Duodenal mucosa (tissue), 2 donors: ENCODE results near the gene TMEM63C.

Experiments used
- H3K27ac ChIP-seq: one replicate; pipeline ENCODE4 v1.7.0; 2013; ENCODE audit warnings: low read depth, low read length
- H3K27me3 ChIP-seq, 2 donors: one replicate each; pipeline ENCODE4 v1.7.0; 2013; ENCODE audit warnings: low read length in 2 of 2, control low read depth in 1 of 2; ENCODE audit not compliant: insufficient read depth in 2 of 2, control insufficient read depth in 1 of 2
- H3K36me3 ChIP-seq, 2 donors: one replicate each; pipeline ENCODE4 v1.7.0; 2013; ENCODE audit warnings: low read length in 2 of 2, control low read depth in 1 of 2; ENCODE audit not compliant: insufficient read depth in 2 of 2, control insufficient read depth in 1 of 2
- H3K4me1 ChIP-seq, 2 donors: one replicate each; pipeline ENCODE4 v1.7.0; 2013; ENCODE audit warnings: low read length in 2 of 2, control low read depth in 1 of 2; ENCODE audit not compliant: insufficient read depth in 2 of 2, control insufficient read depth in 1 of 2
- H3K4me3 ChIP-seq, 2 donors: one replicate each; pipeline ENCODE4 v1.7.0; 2013; ENCODE audit warnings: low read length in 2 of 2, low read depth in 1 of 2
- H3K9ac ChIP-seq, 2 donors: one replicate each; pipeline ENCODE4 v1.7.0; 2013; ENCODE audit warnings: low read length in 2 of 2, low read depth in 1 of 2
- H3K9me3 ChIP-seq, 2 donors: one replicate each; pipeline ENCODE4 v1.7.0; 2013; ENCODE audit warnings: low read length in 2 of 2, control low read depth in 1 of 2; ENCODE audit not compliant: control insufficient read depth in 1 of 2

The TMEM63C gene

GRCh38 chr14:77286576-77286975 is 105.0 kb downstream of the TMEM63C start:
- Histone ChIP-seq H3K27me3 (no peaks in the 10 kb centered on the region), H3K9me3 (no peaks in the 10 kb centered on the region), H3K9ac (no peak overlapping the region), H3K27ac (no peak overlapping the region), H3K4me3 (no peak overlapping the region), H3K4me1 (no peaks in the 10 kb centered on the region), H3K36me3 (peaks cover 21 to 41% of the 10 kb centered on the region in 2 donors)

GRCh38 chr14:77290705-77291104 is 109.1 kb downstream of the TMEM63C start:
- Histone ChIP-seq H3K4me1 (no peaks in the 10 kb centered on the region), H3K27me3 (no peaks in the 10 kb centered on the region), H3K4me3 (no peak overlapping the region), H3K9me3 (no peaks in the 10 kb centered on the region), H3K36me3 (peaks cover 2 to 19% of the 10 kb centered on the region in 2 donors), H3K27ac (no peak overlapping the region), H3K9ac (no peak overlapping the region)

- Histone ChIP-seq H3K27ac (no peak overlapping the region), H3K9me3 (no peaks in the 10 kb centered on the region), H3K9ac (no peak overlapping the region), H3K36me3 (peaks cover 2 to 34% of the 10 kb centered on the region in 2 donors), H3K27me3 (no peaks in the 10 kb centered on the region), H3K4me3 (no peak overlapping the region), H3K4me1 (peaks cover 12 to 14% of the 10 kb centered on the region in 2 donors)
Measured at GRCh38 chr14:77296155-77296554, 114.6 kb downstream of the TMEM63C start.

GRCh38 chr14:77296906-77297305 is 115.3 kb downstream of the TMEM63C start:
- H3K4me1 ChIP-seq: peaks cover 13 to 18% of the 10 kb centered on the region in 2 donors
- H3K4me3 ChIP-seq: no peak overlapping the region
- H3K9ac ChIP-seq: no peak overlapping the region
- H3K36me3 ChIP-seq: peaks cover 2 to 34% of the 10 kb centered on the region in 2 donors
- no peaks in the 10 kb centered on the region for H3K27me3 ChIP-seq
- H3K27ac ChIP-seq: no peak overlapping the region
- H3K9me3 ChIP-seq: no peaks in the 10 kb centered on the region

DNA sequence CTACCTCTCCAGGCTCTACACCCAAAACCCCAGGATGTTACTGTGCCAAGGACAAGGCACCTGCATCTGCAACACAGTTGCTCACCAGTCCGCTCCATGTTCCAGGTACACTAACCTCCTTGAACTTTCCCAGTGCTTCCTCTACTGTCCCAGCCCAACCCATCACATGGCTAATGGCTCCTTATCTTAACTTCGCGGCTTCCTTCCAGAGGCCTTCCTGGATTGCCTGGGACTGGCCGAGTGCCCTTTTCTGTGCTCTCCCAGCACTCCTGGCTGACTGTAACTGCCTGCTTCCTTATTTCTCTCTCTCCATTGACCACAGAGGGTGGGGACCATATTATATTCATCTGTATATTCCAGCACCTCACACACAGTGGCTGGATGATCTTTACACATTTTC is 118.2 kb downstream of the TMEM63C start:
- no peak overlapping the region for H3K9ac ChIP-seq
- H3K9me3 ChIP-seq: no peaks in the 10 kb centered on the region
- no peak overlapping the region for H3K27ac ChIP-seq
- H3K4me1 ChIP-seq: peaks cover 18 to 19% of the 10 kb centered on the region in 2 donors
- peaks cover 0 to 28% of the 10 kb centered on the region in 2 donors for H3K36me3 ChIP-seq
- H3K27me3 ChIP-seq: no peaks in the 10 kb centered on the region
- no peak overlapping the region for H3K4me3 ChIP-seq

DNA sequence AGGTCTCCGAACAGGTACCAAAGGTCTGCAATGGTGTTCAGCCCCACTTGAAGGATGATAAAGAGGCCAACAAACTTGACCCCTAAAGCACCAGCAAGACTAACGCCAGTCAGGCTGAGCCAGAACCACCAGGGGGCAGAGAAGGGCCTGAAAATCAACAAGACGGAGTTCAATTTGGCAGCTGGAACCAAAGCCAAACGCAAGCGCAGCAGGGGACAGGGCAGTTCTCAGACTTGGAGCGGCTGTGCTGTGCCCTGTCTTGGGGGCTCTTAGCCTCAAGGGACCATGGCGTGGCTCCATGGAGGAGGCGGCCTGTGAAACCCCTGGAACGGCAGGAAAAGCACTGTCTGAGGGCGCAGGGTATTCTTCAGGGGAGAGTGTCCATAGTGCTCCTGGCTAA is 119.5 kb downstream of the TMEM63C start:
- Histone ChIP-seq H3K36me3 (peaks cover 0 to 29% of the 10 kb centered on the region in 2 donors), H3K9me3 (no peaks in the 10 kb centered on the region), H3K4me3 (no peak overlapping the region), H3K4me1 (peaks cover 18 to 19% of the 10 kb centered on the region in 2 donors), H3K27ac (no peak overlapping the region), H3K9ac (no peak overlapping the region), H3K27me3 (no peaks in the 10 kb centered on the region)

DNA sequence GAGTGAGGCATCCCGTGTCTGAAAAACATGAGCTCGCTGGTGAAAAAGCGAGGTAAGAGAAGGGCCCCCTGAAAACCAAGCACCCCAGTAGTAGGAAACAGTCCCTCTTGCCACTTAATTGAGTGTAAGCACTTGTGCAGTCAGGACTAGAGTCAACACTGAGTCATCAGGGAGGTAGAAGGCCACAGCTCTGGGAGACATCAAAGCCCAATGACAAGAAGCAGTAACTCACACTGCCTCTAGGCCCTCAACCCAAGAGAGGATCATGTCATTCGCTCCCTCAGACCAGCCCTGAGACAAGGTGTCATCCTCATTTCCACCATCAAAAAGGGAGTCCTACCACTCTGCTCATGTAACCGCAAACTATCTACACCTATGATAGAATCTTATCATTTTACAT is 121.3 kb downstream of the TMEM63C start:
- H3K9me3 ChIP-seq: no peaks in the 10 kb centered on the region
- H3K4me1 ChIP-seq: peaks cover 18 to 19% of the 10 kb centered on the region in 2 donors
- no peak overlapping the region for H3K27ac ChIP-seq
- H3K27me3 ChIP-seq: no peaks in the 10 kb centered on the region
- H3K9ac ChIP-seq: no peak overlapping the region
- peaks cover 0 to 17% of the 10 kb centered on the region in 2 donors for H3K36me3 ChIP-seq
- no peak overlapping the region for H3K4me3 ChIP-seq

- H3K4me1 ChIP-seq: peaks cover 18 to 19% of the 10 kb centered on the region in 2 donors
- H3K4me3 ChIP-seq: no peak overlapping the region
- H3K36me3 ChIP-seq: peaks cover 0 to 11% of the 10 kb centered on the region in 2 donors
- H3K27me3 ChIP-seq: no peaks in the 10 kb centered on the region
- no peak overlapping the region for H3K27ac ChIP-seq
- H3K9me3 ChIP-seq: no peaks in the 10 kb centered on the region
- no peak overlapping the region for H3K9ac ChIP-seq
Measured at GRCh38 chr14:77303417-77304156, 122.0 kb downstream of the TMEM63C start.

GRCh38 chr14:77305696-77306095 is 124.1 kb downstream of the TMEM63C start:
- Histone ChIP-seq H3K9ac (no peak overlapping the region), H3K9me3 (no peaks in the 10 kb centered on the region), H3K4me1 (peaks cover 5 to 10% of the 10 kb centered on the region in 2 donors), H3K4me3 (no peak overlapping the region), H3K27ac (no peak overlapping the region), H3K27me3 (no peaks in the 10 kb centered on the region), H3K36me3 (peaks cover 0 to 7% of the 10 kb centered on the region in 2 donors)

GRCh38 chr14:77306416-77306815 is 124.8 kb downstream of the TMEM63C start:
- Histone ChIP-seq H3K4me1 (peaks cover 1 to 5% of the 10 kb centered on the region in 2 donors), H3K9ac (no peak overlapping the region), H3K4me3 (no peak overlapping the region), H3K36me3 (peaks cover 0 to 7% of the 10 kb centered on the region in 2 donors), H3K9me3 (no peaks in the 10 kb centered on the region), H3K27ac (no peak overlapping the region), H3K27me3 (no peaks in the 10 kb centered on the region)
